NOMO-1 treated with dmso at 0.1 percent for 144 hours (cell line): ENCODE results near the gene ADCY1.

Experiments
- DNase-seq: peaks from one replicate; lab custom pipeline; 2025; ENCODE audit not compliant: unreplicated experiment; lab: John Stamatoyannopoulos, UW

ADCY1 gene

GRCh38 chr7:45592230-45592991 lies 18.2 kb downstream of the ADCY1 start:
- no peak for DNase-seq

DNA sequence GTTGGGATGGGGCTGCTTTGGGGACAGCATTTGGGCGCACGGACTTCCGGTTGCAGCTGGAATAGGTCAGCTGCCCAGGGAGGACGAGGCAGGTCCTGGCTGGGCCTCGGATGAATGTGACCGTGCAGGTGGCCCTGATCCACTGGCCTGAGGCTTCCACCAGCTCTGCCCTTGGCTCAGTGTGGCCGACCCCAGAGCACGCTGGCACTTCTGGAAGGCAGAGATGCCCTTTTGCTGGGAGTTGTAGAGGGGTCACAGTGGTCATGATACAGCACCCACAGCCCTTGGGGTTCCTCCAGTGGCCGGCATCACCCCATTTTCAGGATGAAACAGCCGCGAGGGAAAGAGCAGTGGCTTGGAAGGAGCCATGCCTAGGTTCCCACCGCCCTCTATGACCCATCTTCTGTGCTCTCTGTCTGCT lies 19.0 kb downstream of the ADCY1 start:
- no peak for DNase-seq

- no peak for DNase-seq
Measured at GRCh38 chr7:45593877-45594276, 19.7 kb downstream of the ADCY1 start.

DNA sequence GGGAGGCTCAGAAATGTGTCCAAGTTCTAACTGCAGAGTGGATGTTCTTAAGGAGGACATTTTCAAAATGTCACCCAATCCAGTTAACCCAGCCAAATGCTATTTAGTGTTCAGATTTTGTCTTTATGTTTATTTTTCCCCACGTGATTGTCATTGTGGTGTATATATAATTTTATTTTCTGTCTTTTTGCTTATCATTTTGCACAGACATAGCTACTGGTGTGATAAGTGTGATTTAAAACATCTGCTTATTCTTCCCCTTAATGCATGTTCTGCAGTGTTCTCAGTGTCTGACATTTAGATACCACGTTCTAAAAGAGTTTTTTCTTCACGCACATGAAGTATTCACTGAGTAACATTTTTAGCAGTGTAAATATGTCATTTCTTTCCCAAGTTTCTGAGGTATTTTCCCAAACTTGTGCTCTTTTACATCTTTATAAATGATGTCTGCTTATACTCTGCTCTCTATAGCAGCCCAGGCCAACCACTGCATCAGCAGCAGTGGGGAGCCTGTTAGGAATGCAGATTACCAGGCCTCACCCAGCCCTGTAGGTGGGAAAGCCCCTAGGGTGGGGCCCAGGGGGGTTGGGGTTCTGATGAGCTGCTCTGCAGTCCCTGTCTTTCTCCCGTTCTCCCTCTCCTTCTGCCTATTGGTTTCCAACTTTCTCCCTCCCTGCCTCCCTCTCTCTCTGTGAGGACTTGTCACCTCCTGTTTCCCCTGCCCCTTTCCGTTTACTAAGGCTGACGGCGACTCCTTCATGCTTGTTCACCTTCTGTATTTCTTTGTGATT lies 20.8 kb downstream of the ADCY1 start:
- no peak for DNase-seq

GRCh38 chr7:45595809-45596664 lies 21.9 kb downstream of the ADCY1 start:
- no peak for DNase-seq

GRCh38 chr7:45596665-45597095 lies 22.5 kb downstream of the ADCY1 start:
- no peak for DNase-seq

DNA sequence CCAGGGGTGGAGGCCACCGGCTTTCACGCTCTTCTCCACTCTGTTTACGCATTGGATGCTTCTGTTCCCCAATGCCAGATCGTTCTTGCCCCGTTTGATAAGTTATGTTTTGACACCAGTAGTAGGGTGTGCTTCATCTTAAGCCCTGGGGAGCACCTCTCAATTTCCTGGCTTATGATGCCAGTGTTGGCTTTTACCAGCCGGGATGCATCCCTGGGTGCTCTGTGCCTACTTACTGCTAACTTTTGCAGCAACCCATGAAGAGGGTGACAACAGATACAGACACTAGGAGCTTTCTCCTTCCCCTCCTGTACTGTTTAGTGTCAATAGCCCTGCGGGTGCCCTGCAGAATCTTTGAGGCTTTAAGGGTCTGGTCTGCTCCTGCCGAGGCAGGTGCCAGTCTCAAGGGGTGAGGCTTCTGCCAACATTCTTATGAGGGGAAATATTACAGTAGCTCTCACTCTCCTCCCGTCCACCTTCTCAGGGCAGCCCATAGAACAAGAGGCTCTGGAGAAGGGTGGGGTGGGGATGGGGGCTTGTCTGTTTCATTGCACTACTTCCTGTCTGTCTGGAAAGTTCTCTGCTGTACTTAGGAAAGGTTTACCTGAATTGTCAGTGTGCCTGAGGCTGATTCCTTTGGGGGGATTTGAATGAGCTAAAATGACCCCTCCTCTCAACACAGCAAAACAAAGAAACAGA lies 23.3 kb downstream of the ADCY1 start:
- no peak for DNase-seq

DNA sequence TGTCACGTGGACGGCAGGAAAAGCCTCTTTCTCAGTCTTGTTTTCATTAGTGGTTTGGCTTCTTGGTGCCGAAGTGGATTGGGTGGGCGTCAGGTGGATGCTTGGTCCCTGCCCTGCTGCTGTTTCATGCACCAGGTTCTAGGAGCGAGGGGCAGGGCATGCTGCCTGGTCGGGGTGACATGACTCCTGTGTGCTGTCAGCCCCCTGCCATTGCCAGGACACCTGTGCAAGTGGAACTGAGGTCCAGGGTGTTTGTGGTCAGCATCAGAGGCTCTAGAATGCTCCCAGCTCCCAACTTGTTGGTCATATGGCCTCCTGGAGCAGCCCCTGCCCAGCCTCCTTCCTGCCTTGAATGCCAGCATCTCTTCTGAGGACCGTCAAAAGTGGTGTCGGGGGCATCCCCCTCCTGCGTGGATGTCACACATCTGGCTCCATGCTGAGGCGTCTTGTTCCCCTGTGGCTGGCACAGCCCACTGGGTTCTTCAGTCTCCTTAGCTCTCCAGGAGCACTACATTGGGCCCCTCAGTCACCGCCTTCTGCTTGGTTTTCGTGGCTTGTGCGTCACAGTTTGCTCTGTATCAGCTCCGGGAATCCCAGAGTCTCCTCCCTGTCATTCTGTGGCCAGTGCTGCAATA lies 24.8 kb downstream of the ADCY1 start:
- DNase-seq, result no peak

DNA sequence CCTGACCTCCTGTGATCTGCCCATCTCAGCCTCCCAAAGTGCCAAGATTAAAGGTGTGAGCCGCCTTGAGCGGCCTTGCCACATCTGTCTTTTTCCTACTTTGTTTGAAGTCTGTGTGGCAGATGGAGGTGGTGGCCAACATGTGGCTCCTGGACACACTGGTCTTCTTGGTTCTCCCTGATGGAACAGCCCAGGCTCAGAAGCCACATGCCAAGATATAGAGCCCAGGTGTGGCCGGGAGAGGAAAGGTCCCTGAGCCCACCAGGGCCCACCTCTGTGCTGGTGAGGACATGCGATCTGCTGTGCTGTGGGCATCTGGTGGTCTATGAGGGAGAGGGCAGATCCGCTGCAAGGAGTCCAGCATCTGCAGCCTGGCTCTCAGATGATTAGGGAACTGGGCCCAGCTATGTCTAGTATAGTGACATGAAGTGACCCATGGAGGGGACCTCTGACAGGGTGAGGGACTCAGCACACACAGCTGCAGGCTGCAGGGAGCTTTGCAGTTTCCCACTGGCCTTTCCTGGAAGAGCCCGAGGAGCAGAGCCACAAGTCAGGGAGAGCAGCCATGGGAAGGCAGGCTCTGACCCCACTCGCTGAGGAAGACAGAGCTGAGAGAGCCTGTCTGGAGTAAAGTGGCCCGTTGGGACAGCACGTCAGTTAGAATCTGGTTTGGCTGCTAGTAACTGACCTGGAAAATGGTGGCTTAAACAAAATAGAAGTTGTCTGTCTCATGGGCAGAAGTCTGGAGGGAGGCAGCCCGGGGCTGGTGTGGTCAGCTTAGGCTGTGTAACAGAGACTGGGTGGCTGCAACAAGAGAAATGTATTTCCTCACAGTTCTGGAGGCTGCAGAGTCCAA lies 25.9 kb downstream of the ADCY1 start:
- no peak for DNase-seq

DNA sequence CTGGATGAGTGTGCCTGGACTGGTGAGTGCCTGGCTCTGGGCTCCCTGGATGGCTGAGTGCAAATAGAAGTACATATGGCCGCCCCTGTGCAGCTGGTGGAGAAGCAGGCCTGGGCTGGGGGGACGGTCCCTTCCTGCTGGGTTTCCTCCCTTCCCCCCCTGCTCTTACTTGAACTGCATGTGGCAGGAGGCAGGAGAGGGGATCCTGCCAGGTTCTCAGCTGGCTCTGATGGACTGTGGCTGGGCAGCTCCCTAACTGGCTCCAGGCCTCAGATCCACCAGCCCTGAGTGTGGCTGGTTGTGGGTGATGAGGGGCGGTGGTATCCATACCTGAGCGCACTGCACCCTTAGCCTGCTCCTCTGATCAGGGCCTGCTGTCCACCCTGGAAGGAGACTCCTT lies 26.9 kb downstream of the ADCY1 start:
- DNase-seq, result no peak

DNA sequence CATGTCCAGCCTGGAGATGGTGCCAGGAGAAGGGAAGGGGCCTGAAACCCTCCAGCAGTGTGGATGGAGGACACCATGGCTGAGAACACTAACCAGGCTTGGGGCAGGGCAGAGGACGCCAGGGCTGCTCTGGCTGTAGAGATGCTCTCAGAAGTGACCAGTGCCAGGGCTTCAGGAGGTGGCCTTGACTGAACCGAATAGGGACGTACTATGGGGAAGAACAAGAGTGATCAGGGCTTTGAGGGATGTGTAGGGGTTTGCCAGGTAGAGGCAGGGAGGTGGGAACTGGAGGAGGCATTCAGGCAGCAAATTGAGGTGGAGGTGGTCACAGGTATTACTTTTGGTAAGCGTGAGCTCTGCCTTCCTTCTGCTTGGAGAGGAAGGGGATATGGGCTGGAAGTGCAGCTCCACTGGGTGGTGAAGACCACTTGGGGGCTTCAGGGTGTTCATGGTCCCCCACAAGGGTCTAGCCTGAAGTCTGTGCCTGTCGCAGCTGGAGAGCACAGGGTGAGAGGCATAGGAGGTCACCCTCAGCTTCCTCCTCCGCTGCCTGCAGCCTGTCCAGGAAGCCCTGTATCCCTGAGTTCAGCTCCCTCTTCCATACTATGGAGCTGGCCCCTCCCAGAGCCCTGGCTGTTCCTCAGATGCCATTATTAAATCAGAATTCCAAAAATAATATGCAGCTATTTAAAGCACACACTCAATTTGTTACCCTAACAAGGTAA lies 27.8 kb downstream of the ADCY1 start:
- DNase-seq, result no peak

DNA sequence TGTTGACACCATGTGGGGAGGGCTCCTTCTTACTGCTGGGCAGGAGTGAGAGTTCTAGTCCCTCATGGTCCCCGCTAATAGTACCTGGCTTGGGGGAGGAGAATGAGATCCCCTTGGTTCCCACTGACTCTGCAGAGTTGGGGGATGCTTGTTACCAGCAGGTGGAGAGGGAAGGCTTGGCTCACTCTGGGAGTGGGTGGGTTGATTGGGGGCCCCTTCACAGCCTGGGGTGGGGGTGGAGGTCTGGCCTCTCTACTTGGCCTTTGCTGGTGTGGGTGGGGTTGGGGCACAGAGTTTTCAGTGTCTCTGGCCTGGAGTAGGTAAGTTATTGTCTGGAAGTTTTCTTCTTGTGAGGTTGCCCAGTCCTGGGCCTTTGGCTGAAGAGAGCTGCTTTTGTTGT lies 31.9 kb downstream of the ADCY1 start:
- no peak for DNase-seq

DNA sequence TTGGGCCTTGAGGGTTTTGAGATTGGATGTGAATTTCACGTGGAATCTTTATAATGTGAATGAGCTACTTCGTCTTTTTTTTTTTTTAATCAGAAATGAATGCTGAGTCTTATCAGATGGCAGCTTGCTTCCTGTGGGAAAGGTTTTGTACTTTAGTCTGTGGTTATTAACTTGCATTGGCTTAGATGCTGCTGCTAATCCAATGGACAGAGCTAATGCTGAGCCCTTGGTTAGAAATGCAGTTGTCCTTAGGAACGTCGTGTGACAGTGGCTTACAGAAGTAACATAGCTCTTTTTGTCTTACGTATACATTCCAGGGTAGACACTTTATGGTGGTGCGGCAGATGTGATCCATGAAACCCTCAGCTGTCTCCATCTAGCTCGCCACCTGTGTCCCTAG lies 32.8 kb downstream of the ADCY1 start:
- no peak for DNase-seq

GRCh38 chr7:45609180-45609579 lies 35.0 kb downstream of the ADCY1 start:
- no peak for DNase-seq

DNA sequence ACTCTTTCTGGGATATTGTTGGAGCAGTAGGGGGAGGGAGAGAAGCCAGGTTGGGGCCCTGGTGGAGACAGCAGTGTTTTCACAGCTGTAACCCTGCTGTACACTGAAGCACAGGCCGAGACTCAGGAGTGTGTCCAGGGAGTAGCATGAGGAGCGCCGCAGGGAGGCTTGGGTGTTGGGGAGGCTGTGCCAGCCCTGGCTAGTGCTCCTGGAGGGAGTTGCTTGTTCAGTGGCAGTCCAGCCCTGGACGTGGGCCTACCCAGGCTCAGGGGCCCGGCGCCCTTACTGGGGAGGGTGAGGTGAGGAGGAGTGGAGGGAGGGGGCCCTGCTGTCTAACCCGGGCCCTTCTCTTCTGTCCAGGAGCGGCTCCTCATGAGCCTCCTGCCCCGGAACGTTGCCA lies 35.9 kb downstream of the ADCY1 start:
- DNase-seq, result no peak

DNA sequence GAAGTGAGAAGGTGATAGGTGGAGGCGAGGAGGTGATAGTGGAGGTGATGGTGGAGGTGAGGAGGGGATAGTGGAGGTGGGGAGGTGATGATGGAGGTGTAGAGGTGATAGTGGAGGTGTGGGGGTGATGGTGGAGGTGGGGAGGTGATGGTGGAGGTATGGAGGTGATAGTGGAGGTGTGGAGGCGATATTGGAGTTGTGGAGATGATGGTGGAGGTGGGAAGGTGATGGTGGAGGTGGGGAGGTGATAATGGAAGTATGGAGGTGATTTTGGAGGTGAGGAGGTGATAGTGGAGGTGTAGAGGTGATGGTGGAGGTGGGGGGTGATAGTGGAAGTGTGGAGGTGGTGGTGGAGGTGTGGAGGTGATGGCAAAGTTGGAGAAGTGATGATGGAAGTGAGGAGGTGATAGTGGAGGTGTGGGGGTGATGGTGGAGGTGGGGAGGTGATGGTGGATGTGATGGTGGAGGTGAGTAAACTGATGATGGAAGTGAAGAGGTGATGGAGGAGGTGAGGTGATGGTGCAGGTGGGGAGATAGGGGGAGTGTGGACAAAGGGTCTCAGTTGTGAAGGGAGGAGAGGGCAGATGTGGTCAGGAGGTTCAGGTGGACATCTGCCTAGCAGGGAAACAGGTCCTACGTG lies 36.6 kb downstream of the ADCY1 start:
- DNase-seq, result no peak

DNA sequence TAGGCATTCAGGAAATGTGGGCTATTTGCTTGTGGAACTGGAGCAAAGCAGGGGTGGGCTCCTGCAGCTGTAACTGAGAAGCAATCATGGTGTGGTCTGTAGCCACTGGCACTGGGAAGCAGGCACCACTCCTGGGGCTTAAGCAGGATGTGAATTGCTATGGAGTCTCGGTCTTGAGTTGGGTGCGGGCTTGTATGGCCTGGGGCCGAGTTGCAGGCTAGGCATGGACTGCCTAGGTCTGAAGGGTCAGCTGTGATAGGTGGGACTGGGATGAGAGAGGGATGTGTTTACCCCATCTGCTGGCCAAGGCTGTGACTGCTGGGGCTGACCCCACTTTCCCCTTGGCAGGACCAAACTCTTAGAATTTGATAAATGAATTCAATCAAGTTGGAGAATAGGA lies 43.0 kb downstream of the ADCY1 start:
- no peak for DNase-seq

DNA sequence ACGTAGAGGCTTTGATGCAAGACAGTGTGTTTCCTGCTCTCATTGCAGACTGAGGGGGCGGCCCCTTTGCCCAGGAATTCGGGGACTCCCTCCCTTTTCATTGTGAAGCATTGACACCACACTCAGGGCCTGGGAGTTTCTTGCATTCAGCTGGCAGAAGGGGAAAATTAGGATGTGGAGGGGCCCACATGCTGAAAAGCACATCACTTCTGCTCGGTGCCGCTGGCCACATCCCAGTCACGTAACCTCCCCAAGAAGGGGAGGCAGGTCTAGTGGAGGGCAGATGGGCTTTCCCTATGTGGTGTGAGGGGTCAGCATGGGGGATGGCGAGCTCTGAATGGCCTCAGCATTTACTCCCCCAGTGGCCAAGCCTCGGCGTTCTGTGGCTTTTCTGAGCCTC lies 47.9 kb downstream of the ADCY1 start:
- no peak for DNase-seq
